NCI-H510A (cell line): ENCODE results near the gene CORT.
"Not testable (repeated sequence)": the region's sequence is repeated elsewhere in the genome, so short reads cannot be mapped to it uniquely, and the experiment has no call there.

Experiments used
- DNase-seq: peaks from one replicate; lab custom pipeline; 2025; lab: John Stamatoyannopoulos, UW

Gene CORT, protein sequence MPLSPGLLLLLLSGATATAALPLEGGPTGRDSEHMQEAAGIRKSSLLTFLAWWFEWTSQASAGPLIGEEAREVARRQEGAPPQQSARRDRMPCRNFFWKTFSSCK

DNA sequence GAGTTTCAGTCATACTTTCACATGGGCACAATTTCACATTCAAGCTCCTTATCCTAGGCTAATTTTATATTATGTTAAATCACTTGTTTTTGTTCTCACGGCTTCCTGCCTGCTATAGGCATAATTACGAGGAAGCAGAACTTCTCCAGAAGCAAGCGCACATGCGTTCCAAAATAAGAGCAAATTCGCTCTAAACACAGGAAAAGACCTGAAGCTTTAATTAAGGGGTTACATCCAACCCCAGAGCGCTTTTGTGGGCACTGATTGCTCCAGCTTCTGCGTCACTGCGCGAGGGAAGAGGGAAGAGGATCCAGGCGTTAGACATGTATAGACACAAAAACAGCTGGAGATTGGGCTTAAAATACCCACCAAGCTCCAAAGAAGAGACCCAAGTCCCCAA is at the start of gene CORT:
CORT (plus strand) TSS at position 281 of the 400 bp plus-strand sequence. CDS start 193 bp downstream, outside the sequence.
- DNase-seq: no peak

DNA sequence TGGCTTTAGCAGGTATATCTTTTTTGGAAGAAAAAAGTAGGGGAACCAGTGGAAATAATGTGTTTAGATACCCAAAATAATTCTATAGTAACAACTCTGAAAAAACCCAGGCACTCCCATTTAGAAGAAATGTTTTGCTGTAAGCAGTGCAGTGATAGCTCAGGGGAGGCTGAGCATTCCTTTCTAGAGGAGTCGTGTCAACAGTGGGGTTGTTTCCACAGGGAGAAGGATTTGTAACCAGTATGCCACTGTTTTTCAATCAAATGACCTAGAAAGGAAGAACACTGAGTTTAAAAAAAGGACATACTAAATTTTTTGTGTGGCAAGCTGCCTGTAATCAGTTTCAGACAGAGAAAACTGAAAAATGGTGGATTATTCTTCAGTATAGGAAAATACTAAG is 48.5 kb upstream of the CORT start:
- DNase-seq: no peak

DNA sequence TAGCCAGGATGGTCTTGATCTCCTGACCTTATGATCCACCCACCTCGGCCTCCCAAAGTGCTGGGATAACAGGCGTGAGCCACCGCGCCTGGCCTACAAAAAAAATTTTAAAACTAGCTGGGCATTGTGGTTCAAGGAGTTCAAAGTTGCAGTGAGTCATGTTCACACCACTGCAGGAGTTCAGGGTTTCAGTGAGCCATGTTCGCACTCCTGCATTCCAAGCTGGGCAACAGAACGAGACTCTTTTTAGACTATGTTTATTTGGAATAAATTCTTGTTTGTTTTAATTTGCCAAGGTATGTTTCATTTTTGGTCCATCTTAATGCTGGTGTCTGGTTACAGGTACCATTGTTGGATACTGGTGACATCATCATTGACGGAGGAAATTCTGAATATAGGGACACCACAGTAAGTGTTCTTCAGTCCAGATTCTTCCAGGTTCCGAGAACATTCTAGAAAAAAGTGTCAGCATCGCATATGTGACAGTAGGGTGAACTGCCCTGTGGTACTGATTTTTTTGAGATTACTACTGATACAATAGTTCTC is 47.0 kb upstream of the CORT start:
- no peak for DNase-seq

DNA sequence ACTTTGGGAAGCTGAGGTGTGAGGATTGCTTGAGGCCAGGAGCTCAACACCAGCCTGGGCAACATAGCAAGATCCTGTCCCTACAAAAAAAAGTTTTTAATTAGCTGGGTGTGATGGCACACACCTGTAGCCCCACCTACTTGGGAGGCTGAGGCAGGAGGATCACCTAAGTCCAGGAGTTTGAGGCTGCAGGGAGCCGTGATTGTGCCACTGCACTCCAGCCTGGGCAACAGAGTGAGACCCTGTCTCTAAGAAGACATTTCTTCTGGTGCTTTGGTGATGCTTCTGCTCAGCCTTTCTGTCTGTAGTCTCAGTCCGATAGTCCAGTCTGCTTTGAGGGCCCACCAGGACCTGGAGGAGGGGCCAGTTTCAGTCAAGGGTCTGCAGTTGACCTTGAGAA is 42.6 kb upstream of the CORT start:
- no peak for DNase-seq

DNA sequence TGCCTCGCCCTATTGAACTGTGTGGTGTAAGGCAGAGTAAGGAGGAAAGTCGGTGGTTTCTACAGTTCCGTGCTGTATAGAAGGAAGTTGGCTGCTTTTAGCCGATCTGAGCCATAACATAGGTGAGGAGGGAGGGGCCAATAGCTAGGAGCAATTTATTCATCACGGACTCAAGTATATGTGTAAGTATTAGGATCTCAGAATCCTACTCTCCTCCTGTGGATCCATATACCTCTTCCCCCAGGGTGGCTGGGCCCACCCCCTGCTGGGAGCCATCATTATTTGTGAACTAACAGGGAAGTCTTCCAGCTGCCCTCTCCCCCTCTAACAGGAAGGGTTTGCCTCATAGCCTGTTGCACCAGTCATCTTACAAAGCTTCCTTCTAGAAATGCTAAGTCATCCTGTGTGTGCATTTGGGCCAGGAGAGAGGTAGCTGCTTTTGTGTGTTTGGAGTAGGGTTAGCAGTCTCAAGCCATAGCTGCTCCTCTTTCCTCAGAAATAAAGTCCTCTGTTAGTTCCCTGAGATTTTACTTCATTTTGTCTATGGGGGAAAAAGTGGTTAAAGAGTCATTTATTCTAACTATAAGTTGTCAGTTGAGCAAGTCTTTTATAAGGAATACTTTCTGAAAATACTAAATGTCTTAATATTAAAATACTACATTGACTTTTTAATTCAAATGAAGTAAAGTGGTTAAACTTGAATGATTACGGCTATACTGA is 34.5 kb upstream of the CORT start:
- DNase-seq: no peak

DNA sequence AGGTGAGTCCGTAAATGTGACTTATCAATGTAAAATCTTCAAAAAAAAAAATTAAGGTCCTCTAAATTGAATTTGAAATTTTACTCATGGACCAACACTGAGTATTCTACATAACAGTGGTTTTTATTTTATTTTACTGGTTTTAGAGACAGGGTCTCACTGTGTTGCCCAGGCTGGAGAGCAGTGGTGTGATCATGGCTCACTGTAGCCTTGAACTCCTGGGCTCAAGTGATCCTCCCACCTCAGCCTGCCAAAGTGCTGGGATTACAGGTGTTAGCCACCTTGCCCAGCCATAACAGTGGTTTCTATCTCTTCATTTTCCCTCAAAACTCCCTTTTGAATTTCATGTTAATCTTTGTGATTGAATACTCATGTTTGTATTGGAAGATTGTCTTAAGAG is 33.9 kb upstream of the CORT start:
- DNase-seq: not testable (repeated sequence)

DNA sequence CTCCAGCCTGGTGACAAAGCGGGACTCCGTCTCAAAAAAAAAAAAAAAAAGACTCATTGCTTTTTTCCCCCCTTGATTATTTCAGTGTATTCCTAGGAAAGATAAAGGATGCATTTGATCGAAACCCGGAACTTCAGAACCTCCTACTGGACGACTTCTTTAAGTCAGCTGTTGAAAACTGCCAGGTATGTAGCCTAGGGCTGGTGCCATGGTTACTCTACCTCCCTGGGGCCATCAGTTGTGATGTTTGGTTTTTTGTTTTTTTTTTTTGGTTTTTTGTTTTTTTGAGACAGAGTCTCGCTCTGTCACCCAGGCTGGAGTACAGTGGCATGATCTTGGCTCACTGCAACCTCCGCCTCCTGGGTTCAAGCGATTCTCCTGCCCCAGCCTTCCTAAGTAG is 31.1 kb upstream of the CORT start:
- not testable (repeated sequence) for DNase-seq

DNA sequence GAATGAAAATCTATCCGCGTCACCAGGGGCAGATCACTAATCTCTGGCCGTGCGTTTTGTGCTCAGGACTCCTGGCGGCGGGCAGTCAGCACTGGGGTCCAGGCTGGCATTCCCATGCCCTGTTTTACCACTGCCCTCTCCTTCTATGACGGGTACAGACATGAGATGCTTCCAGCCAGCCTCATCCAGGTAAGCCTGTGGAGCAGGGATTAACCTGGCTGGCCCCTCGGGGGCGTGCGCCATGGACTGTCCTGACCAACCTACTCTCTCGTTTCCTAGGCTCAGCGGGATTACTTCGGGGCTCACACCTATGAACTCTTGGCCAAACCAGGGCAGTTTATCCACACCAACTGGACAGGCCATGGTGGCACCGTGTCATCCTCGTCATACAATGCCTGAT is 30.5 kb upstream of the CORT start:
- DNase-seq: no peak

DNA sequence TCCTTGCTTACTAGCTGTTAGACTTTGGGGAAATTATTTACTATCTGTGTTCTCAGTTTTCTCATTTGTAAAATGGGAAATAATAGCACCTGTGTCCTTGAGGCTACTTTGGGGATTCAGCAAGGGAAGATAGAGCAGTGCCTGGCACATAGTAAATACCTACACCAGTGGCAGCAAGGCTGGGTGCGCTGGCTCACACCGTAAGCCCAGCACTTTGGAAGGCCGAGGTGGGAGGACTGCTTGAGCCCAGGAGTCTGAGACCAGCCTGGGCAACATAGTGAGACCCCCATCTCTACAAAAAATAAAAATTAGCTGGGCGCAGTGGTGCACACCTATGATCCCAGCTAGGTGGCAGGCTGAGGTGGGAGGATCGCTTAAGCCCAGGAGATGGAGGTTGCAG is 28.2 kb upstream of the CORT start:
- DNase-seq: no peak

DNA sequence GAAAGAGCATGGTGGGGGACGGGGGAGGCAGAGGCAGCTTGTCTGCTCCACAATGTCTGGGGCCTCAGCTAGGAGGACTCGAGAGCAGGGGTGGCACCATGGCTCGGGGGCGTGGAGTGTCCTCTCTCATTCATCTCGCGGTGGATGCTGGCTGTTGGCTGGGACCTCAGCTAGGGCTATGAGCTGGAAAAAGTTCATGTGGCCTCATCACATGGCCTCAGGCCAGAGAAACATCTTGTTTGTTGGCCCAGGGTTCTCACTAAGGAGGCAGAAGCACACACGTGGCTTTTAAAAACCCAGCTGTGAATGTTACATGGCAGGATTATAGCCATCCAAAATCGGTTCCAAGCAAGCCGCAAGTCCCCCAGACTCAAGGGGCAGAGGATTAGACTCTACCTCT is 25.8 kb upstream of the CORT start:
- DNase-seq: no peak

DNA sequence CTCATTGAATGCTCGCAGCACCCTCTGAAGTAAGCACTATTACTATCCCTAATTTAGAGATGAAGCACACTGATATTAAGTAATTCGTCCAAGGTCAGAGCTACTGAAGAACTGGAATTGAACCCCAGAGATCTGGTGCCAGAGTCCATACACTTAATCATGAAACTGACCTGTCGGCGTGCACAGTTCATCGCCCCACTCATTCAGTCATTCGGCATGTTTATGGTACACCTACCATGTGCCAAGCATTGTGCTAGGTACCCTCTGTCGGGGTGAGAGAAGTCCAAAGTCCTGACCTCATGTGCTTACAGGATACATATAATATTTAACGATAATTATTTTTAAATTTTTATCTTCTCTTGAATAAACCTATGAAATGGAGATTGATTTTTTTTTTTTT is 25.2 kb upstream of the CORT start:
- DNase-seq: no peak

DNA sequence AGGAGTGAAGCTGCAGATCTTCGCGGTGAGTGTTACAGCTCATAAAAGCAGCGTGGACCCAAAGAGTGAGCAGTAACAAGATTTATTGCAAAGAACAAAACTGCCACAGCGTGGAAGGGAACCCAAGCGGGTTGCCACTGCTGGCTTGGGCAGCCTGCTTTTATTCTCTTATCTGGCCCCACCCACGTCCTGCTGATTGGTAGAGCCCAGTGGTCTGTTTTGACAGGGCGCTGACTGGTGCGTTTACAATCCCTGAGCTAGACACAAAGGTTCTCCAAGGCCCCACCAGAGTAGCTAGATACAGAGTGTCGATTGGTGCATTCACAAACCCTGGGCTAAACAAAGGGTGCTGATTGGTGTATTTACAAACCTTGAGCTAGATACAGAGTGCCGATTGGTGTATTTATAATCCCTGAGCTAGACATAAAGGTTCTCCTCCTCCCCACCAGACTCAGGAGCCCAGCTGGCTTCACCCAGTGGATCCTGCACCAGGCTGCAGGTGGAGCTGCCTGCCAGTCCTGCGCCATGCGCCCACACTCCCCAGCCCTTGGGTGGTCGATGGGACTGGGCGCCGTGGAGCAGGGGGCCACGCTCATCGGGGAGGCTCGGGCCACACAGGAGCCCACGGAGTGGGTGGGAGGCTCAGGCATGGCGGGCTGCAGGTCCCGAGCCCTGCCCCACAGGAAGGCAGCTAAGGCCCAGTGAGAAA is 23.9 kb upstream of the CORT start:
- not testable (repeated sequence) for DNase-seq

DNA sequence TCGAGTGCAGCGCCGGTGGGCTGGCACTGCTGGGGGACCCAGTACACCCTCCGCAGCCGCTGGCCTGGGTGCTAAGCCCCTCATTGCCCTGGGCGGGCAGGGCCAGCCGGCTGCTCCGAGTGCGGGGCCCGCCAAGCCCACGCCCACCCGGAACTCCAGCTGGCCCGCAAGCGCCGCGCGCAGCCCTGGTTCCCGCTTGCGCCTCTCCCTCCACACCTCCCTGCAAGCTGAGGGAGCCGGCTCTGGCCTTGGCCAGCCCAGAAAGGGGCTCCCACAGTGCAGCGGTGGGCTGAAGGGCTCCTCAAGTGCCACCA is 23.3 kb upstream of the CORT start:
- not testable (repeated sequence) for DNase-seq

DNA sequence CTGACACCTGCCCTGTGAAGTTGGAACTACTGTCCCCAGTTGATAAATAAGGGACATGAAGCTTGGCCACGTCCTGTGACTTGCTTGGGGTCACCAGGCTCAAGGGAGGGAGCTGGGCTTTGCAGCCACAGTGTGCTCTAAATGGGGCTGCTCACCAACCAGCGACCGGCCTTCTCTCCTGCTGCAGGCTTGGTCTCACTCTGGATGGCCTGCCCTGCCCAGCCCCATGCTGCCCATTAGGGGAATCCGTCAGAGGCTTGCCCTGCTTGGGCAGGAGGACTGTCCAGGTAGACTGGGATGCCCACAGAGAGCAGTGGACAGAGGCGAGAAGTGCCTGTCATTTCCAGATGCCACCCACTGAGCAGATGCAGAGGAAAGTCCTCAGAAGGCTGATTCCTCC is 20.8 kb upstream of the CORT start:
- no peak for DNase-seq

DNA sequence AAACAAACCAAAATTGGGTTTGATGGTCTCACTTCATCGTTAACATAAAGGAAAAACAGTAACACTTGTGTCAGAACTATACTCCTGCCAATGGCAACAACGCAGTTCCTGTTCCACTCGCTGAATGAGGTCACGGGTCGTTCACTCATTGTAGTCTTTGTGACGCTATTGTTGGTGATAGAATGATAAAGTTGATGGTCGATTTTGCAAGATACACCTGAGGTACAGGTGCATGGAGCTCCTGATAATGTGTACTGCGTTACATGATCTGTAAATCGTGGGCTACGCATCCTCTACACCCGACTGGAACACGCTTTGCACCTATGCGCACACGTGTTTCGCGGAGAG is 20.0 kb upstream of the CORT start:
- DNase-seq: no peak

DNA sequence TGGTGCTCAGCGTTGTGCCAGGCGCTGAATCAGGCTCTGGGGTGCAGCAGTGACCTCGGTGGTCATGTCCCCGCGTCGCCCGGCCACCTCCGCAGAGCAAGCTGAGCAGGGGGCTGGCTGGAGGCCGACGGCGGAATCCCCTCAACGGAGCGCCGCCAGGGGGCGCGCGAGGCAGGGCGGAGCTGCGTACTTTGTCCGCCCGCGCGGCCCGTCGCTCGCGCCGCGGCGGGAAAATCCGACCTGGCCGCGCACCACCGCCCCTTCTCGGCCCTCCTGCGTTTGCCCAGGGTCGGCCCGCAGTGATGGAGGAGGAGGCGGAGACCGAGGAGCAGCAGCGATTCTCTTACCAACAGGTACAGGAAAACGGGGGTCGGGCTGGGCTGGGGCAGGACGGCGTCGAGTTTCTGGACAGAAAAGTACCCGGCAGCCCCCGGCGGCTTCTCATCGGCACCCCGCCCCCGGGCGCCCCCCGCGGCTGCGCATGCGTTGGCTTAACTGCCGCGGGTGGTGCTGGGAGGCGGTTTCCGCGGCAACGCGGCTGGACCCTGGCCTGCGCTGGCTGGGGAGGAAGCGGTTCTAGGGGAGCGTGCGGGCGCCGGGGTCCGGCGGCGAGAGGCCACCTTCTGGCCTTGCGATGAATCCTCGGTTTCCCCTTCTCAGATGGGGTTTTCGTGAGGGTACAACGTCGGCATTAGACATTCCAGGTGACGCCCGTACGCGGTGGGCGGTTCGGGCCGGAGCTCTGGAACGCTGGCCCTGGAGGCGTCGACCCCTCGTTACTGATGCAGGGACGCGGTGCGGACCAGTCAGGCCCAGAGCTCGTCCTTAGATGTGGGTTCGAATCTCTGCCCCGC is 19.4 kb upstream of the CORT start, which contains the start of gene CENPS:
CENPS (plus strand) TSS at position 218 of the 854 bp plus-strand sequence; CDS start at position 303, 85 bp downstream.
- DNase-seq: peak; percentile 97

DNA sequence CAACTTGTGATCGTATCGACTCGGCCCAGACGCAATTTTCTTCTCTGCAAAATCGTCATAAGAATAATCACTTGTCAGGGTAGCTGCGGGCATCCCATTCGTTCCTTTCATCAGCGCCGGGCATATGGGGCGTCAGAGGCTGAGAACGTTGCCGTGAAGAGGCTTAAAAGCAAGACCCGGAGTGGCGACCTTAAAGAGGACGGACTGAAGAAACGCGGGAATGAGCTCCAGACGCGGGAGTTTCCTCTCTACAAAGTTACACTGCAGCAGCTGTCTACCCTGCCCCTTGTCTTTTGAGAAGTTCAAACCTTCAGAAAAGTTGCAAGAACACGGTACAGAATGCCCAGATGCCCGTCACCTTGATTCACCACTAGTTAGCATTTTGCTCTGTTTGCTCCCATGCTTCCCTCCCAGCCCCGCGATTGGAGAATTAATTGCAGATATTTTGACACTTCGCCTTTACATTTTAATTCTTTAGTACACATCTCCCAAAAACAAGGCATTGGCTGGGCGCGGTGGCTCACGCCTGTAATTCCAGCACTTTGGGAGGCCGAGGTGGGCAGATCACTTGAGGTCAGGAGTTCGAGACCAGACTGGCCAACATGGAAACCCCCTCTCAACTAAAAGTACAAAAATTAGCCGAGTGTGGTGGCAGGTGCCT is 18.6 kb upstream of the CORT start:
- DNase-seq: no peak

DNA sequence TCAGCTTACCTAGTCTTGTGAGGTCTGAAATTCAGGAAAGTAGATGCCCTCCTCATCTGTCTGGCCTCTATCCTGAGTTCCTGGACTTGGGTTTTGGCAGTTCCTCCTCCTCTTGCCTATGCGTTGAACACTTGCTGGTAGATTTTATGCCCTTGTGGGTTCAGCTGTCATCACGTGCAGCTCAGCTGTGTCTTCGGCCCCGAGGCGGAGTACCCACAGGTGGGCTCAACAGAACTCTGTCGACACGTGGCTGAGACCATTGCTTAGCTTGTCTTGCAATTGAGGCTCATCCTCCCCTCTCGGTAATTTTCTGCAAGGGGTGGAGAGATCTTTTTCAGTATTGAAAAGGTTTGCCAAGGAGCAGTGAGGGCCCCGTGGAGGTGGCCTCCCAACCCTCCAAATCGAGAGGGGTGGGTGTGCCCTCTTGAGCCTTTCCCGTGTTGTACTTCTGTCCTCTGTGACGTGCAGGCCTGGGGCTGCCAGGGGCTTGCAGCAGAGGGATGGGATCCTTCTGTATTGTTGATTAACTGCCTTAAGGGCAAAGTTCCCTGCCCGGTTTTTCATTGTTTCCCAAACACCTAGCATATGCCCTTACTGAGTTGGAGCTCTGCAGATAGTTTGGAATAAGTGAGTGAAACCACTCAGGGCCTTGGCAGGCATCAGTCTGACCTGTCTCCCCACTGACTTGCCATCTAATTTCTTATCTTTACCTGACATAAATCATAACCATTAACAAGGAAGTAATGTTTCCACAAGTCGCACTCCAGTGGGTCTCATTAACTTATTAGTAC is 16.7 kb upstream of the CORT start:
- no peak for DNase-seq

DNA sequence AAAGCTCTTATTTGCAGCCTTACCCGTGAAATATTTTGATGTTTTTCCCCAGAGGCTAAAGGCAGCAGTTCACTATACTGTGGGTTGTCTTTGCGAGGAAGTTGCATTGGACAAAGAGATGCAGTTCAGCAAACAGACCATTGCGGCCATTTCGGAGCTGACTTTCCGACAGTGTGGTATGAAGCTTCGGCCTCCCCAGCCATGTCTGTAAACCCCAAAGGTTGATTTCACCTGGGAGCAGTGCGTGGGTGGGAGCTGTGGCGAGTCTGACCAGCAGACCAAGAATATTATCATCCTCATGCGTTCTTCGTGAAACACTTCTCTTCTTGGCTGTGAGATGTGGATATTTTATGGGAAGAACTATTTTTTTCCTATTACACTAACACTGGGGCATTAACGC is 16.0 kb upstream of the CORT start:
- DNase-seq: no peak

DNA sequence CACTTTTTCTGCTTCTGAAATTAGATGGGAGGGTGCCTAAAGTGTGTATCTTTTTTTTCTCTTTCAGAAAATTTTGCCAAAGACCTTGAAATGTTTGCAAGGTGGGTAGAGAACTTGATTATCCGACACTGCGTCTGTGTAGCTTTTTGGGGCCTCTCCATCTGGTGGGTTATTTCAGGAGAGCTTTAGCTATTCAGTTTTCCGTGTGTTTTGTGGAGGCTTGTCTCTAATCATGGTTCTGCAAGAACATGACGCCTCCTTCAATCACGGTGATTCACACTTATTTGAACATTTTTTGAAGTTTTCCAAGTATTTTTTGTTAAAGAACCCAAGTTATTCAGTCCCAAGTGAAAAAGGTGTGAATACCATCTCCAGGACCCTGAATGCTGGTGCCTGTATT is 15.2 kb upstream of the CORT start:
- no peak for DNase-seq

DNA sequence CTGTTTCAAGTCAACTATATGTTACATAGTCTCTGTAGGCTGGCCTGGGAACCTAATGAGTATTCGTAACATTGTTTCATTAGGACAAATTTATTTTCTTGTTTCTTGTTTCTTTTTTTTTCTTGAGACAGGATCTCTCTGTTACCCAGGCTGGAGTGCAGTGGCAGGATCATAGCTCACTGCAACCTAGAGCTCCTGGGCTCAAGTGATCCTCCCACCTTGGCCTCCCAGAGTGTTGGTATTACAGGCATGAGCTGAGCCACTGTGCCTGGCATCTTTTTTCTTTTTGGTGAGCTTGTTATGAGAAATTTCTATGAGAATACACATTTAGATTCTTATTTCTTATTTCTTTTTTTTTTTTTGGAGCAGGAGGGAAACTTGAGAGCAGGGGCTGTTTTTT is 12.8 kb upstream of the CORT start:
- DNase-seq: no peak
